Parathyroid adenoma (tissue), 2 donors: ENCODE results near the gene PRKCG.

ENCODE experiments used
- H2AFZ ChIP-seq: fragments of 300-600 bp; sonication (generic); one replicate; pipeline ENCODE4 v1.7.0; 2017; ENCODE audit warnings: antibody characterized with exemption, mild to moderate bottlenecking
- H3K27ac ChIP-seq: fragments of 300-600 bp; sonication (generic); one replicate; pipeline ENCODE4 v1.7.0; 2017
- H3K27me3 ChIP-seq: fragments of 300-600 bp; sonication (generic); one replicate; pipeline ENCODE4 v1.7.0; 2017; ENCODE audit warnings: low read length; ENCODE audit not compliant: control insufficient read depth, insufficient read depth
- H3K36me3 ChIP-seq: fragments of 300-600 bp; sonication (generic); one replicate; pipeline ENCODE4 v1.7.0; 2017; ENCODE audit warnings: low read length; ENCODE audit not compliant: control insufficient read depth, insufficient read depth
- H3K4me1 ChIP-seq: fragments of 300-600 bp; sonication (generic); one replicate; pipeline ENCODE4 v1.7.0; 2017; ENCODE audit warnings: control low read depth
- H3K4me2 ChIP-seq: fragments of 300-600 bp; sonication (generic); one replicate; pipeline ENCODE4 v1.7.0; 2017; ENCODE audit warnings: low read length
- H3K4me3 ChIP-seq: fragments of 300-600 bp; sonication (generic); one replicate; pipeline ENCODE4 v1.7.0; 2017; ENCODE audit warnings: low read depth, low read length
- H3K79me2 ChIP-seq: fragments of 300-600 bp; sonication (generic); one replicate; pipeline ENCODE4 v1.7.0; 2017; ENCODE audit warnings: control low read depth
- H3K9ac ChIP-seq: fragments of 300-600 bp; sonication (generic); one replicate; pipeline ENCODE4 v1.7.0; 2017; ENCODE audit warnings: mild to moderate bottlenecking
- H3K9me3 ChIP-seq: fragments of 300-600 bp; sonication (generic); one replicate; pipeline ENCODE4 v1.7.0; 2017; ENCODE audit warnings: low read length; ENCODE audit not compliant: control insufficient read depth
- TF ChIP-seq, protein P1 (sequence below): fragments of 300-600 bp; sonication (generic); IDR thresholded peaks from one replicate; pipeline ENCODE4 v1.7.0; 2017; ENCODE audit warnings: antibody characterized with exemption, mild to moderate bottlenecking
- donor health status: primary hyperparathyroidism.

Gene PRKCG

DNA sequence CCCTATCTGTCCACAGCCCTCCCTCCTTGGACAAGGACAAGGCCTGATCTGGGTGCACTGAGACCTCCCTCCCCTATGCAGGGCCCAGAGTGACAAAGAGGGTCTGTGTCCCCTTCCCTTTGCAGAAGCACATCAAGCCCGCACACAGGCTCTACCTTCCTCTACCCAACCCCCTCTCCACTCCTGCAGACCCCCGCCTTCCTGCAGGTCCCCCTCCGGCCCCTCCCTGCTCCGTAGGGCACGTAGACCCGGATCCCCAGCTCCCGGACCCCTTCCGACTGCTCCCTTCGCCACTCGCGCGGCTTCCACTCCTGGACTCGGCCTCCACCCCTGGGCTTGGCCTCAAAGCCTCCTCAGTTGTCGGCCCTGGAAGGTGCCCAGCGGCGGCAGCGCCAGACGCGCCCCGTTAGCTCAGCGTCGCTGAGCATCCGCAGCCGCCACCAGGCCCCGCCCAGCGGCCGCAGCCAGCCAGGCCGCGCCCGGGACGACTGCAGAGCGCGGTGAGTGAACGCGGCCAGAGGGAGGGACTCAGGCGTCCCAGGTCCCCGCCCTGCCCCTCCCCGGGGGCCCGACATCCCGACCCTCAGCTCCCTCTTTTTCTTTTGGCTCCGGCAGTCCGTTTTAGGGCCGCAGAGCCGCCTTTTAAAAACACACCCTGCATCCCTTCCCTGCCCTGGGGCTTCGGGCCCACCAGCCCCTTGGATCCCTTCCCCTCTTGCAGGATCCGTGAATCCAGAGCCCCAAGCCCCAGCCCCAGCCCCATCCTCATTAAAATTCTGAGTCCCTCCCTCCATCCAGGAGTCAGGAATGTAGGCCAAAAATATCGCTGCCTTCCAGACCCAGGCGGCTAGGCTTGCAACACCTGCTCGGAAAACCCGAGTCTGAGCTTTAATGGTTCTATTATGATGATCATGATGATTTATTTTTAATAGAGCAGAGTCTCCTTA is 15.8 kb upstream of the PRKCG start:
- Histone ChIP-seq H3K36me3 (no peaks in the 10 kb centered on the region), H3K27me3 (no peaks in the 10 kb centered on the region), H3K4me2 (peak overlapping the region; percentile 99), H3K4me1 (peaks cover 8% of the 10 kb centered on the region), H2AFZ (peak overlapping the region; percentile 84), H3K9me3 (no peaks in the 10 kb centered on the region), H3K79me2 (no peaks in the 10 kb centered on the region), H3K9ac (peak overlapping the region; percentile 32), H3K4me3 (peak overlapping the region; percentile 90), H3K27ac (peak overlapping the region; percentile 99)
- TF ChIP-seq, protein P1, sequence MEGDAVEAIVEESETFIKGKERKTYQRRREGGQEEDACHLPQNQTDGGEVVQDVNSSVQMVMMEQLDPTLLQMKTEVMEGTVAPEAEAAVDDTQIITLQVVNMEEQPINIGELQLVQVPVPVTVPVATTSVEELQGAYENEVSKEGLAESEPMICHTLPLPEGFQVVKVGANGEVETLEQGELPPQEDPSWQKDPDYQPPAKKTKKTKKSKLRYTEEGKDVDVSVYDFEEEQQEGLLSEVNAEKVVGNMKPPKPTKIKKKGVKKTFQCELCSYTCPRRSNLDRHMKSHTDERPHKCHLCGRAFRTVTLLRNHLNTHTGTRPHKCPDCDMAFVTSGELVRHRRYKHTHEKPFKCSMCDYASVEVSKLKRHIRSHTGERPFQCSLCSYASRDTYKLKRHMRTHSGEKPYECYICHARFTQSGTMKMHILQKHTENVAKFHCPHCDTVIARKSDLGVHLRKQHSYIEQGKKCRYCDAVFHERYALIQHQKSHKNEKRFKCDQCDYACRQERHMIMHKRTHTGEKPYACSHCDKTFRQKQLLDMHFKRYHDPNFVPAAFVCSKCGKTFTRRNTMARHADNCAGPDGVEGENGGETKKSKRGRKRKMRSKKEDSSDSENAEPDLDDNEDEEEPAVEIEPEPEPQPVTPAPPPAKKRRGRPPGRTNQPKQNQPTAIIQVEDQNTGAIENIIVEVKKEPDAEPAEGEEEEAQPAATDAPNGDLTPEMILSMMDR = no peak

DNA sequence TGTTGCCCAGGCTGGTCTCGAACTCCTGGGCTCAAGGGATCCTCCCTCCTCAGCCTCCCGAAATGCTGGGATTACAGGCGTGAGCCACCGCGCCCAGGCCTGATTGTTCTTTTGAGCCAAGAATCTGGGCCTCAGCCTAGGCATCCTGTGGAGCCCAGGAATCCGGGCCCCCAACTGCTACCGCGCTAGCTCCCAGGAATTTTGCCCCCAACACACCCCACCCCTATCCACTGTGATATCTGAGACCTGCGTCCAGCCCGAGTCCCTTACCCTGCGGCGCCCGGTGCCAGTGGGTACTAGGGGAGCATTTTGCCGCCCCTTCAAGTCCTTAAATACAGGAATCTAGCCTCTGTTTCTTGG is 15.2 kb upstream of the PRKCG start:
- H3K27me3 ChIP-seq = no peaks in the 10 kb centered on the region

DNA sequence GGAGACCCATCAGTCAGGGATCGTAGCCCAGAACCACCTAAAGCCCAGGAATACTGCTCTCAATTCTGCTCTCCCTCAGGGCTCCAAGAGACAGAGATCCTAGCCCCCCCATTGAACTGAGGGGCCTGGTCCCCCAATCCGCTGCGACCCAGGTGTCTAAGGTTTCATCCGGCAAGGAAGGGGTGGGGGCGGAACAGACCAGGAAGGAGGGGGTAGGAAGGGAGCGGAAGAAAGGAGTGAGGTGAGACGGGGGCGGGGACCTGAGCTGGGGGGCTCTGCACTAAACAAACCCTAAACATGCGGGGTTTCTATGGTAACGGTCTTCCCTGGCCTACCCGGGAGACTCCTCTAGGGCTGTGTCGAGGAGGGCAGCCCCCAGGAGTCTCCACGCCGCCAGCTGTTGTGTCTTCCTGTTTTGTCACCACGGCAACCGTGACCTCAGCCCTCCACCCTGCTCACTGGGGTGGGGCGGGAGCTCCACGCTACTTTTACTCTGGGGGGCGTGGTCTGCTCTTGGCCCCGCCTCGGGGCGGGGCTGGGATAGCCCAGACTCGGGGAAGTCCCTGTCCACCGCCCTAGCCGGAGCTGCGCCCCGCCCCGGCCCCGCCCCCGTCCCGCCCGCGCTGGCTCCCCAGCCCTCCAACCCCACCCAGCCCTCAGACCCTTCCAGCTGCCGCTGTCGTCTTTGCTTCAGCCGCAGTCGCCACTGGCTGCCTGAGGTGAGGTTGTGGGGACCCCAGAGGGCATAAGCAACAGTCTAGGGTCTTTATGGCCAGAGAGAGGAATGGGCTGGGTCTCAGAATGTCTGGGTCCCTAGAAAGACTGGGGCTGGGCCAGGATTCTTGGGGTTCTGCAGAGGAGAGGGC is 14.5 kb upstream of the PRKCG start, which contains the start of gene MYADM:
Gene MYADM (plus strand): TSS at position 659 of the 866 bp plus-strand sequence. CDS start 5,647 bp downstream, outside the sequence.
- Histone ChIP-seq H2AFZ (peak within 1 kb of the TSS; percentile 84), H3K27ac (peak within 1 kb of the TSS; percentile 99), H3K4me3 (peak within 1 kb of the TSS; percentile 90), H3K4me1 (peaks cover 8% of the 10 kb centered on the region), H3K9ac (peak within 1 kb of the TSS; percentile 99), H3K79me2 (no peaks in the 10 kb centered on the region), H3K36me3 (no peaks in the 10 kb centered on the region), H3K4me2 (peak within 1 kb of the TSS; percentile 99), H3K9me3 (no peaks in the 10 kb centered on the region), H3K27me3 (no peaks in the 10 kb centered on the region)
- TF ChIP-seq, protein P1 = no peak

More for the DNA sequence above, 15.2 kb upstream of the PRKCG start:
- Histone ChIP-seq H3K9ac (peak overlapping the region; percentile 32), H3K36me3 (no peaks in the 10 kb centered on the region), H3K9me3 (no peaks in the 10 kb centered on the region), H3K4me1 (peaks cover 8% of the 10 kb centered on the region), H3K4me3 (peak overlapping the region; percentile 90), H2AFZ (peak overlapping the region; percentile 84), H3K79me2 (no peaks in the 10 kb centered on the region), H3K27ac (peak overlapping the region; percentile 99), H3K4me2 (peak overlapping the region; percentile 99)
- TF ChIP-seq, protein P1 = no peak

DNA sequence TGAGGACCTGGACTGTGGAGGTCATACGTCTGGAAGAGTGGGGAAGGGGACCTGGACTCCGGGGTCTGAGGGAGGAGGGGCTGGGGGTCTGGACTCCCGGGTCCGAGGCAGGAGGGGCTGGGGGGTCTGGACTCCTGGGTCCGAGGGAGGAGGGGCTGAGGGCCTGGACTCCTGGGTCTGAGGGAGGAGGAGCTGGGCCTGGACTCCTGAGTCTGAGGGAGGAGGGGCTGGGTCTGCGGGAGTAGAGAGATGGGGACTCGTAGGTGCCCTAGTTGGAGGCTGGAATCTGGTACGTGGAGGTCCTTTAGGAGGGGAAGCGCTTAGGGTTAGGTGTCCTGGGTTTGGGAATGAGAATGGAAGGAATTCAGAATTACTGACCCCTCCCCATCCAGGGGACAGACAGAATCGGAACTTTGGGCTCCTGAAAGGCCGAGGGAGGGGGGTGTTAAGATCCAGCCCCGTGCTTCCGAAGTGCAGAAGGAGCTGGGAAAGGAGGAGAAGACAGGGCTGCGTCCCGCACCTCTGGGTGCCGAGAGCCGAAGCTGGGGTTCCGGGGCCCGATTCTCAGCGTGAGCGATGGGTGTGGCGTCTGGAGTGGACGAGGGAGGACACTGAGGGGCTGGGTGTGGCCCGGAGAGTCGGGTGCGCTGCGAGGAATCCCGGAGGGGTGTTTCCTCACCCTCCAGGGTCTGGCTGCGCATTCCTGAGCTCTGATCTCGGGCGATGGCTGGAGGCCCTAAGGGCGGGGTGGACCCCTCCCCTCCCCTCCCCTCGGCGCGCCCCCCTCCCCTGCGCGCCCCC is 13.7 kb upstream of the PRKCG start:
- peak overlapping the region; percentile 90 for H3K4me3 ChIP-seq
- H3K4me2 ChIP-seq = peak overlapping the region; percentile 99
- no peaks in the 10 kb centered on the region for H3K36me3 ChIP-seq
- H2AFZ ChIP-seq = peak overlapping the region; percentile 81
- H3K79me2 ChIP-seq = no peaks in the 10 kb centered on the region
- H3K4me1 ChIP-seq = peaks cover 8% of the 10 kb centered on the region
- H3K9ac ChIP-seq = peak overlapping the region; percentile 99
- peak overlapping the region; percentile 99 for H3K27ac ChIP-seq
- no peaks in the 10 kb centered on the region for H3K9me3 ChIP-seq
- TF ChIP-seq, protein P1 = no peak
- H3K27me3 ChIP-seq = no peaks in the 10 kb centered on the region
